Lung (tissue), 12 donors: ENCODE measurements around the gene AHCYL1. TPM values are rescaled to one million over a fixed set of nuclear protein-coding genes. Genes with fewer than 3 reads are reported as not detected.

Experiments
- ATAC-seq: fragments of 200-7000 bp; cut with Tn5 transposase; one replicate; pipeline ENCODE4 v1.9.1; 2020; ENCODE audit warnings: moderate number of reproducible peaks; ENCODE audit not compliant: insufficient read depth, low FRiP score
- DNase-seq, 3 donors: peaks; one replicate each; pipeline ENCODE4 v3.0.0-alpha.2; 2013 to 2017
- H3K27ac ChIP-seq, 2 donors: one replicate each; pipeline ENCODE4 v1.5.1; 2013; ENCODE audit warnings: mild to moderate bottlenecking in 2 of 2, moderate library complexity in 2 of 2, control low read depth in 1 of 2, inconsistent platforms in 1 of 2, low read depth in 1 of 2, low read length in 1 of 2
- H3K27me3 ChIP-seq, 3 donors: one replicate each; pipeline ENCODE4 v1.5.1; 2013; ENCODE audit warnings: low read length in 2 of 3; ENCODE audit not compliant: control insufficient read depth in 3 of 3, insufficient read depth in 3 of 3
- H3K36me3 ChIP-seq, 4 donors: one replicate each; pipeline ENCODE4 v1.5.1; 2013; ENCODE audit warnings: low read length in 4 of 4, mild to moderate bottlenecking in 1 of 4, moderate library complexity in 1 of 4; ENCODE audit not compliant: control insufficient read depth in 4 of 4, insufficient read depth in 4 of 4
- H3K4me1 ChIP-seq, 5 donors: one replicate each; pipeline ENCODE4 v1.5.1; 2013; ENCODE audit warnings: low read length in 5 of 5, mild to moderate bottlenecking in 2 of 5, moderate library complexity in 1 of 5; ENCODE audit not compliant: control insufficient read depth in 5 of 5, insufficient read depth in 5 of 5
- H3K4me3 ChIP-seq: one replicate; pipeline ENCODE4 v1.5.1; 2013; ENCODE audit warnings: mild to moderate bottlenecking, control low read depth, moderate library complexity
- H3K9ac ChIP-seq, 2 donors: one replicate each; pipeline ENCODE4 v1.5.1; 2013; ENCODE audit warnings: low read length in 2 of 2, control low read depth in 1 of 2; ENCODE audit not compliant: insufficient read depth in 1 of 2
- H3K9me3 ChIP-seq, 4 donors: one replicate each; pipeline ENCODE4 v1.5.1; 2013; ENCODE audit warnings: low read length in 3 of 4, mild to moderate bottlenecking in 1 of 4, moderate library complexity in 1 of 4; ENCODE audit not compliant: control insufficient read depth in 4 of 4, insufficient read depth in 3 of 4
- WGBS, 2 donors: extraction: QIAGEN DNeasy Blood & Tissue Kit; methylation state at CpG; one replicate each; pipeline ENCODE4 v1.1.7; 2013; 5-methylcytosine and 5-hydroxymethylcytosine counted together
- polyA plus RNA-seq, 2 donors: library from polyadenylated mRNA; stranded (reverse); fragments of 200-250 nt; gene quantifications; one replicate each; pipeline ENCODE4 v1.2.1, GENCODE V29; 2013
- total RNA-seq, 2 donors: library from RNA; depleted of rRNA in 1 of 2; stranded (reverse); fragments of >200 nt in 1 of 2; gene quantifications; one replicate each; pipeline ENCODE4 v1.2.1, GENCODE V29; 2014 to 2021
- TF ChIP-seq, protein P1 (sequence below): IDR thresholded peaks from 2 replicates; pipeline ENCODE4 v1.5.1; 2012; ENCODE audit warnings: mild to moderate bottlenecking; ENCODE audit errors: control extremely low read depth, extremely low read depth
- donor health status: control.
- donor health status: control.
- donor health status: Bipolar disorder and iron deficiency.
- donor health status: healthy.
- donor health status: DM: yes; HTN: yes; CAD: no.

Gene AHCYL1
- total and polyA plus RNA-seq, 4 donors = 44.4 to 77.7 (median 56.3) TPM

DNA sequence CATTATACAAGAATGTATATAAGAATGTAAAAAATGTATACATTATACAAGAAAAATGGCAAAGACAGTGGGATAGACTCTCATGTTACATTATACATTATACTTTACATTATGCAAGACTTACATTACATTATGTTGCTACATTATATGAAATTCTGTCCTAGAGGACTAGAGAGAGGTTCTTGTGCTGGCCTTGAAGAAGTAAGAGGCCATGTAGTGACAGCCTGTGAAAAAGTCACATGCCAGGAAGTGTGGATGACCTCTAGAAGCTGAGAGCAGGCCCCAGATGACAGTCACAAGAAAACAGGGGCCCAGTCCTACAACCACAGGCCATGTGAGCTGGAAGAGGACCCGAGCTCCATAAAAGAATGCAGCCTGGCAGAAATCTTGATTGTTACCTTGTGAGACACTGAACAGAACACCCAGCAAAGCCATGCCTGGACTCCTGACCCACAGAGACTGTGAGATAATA, 30.5 kb upstream of the AHCYL1 start:
- H3K36me3 ChIP-seq = no peaks in the 10 kb centered on the region
- TF ChIP-seq, protein P1, sequence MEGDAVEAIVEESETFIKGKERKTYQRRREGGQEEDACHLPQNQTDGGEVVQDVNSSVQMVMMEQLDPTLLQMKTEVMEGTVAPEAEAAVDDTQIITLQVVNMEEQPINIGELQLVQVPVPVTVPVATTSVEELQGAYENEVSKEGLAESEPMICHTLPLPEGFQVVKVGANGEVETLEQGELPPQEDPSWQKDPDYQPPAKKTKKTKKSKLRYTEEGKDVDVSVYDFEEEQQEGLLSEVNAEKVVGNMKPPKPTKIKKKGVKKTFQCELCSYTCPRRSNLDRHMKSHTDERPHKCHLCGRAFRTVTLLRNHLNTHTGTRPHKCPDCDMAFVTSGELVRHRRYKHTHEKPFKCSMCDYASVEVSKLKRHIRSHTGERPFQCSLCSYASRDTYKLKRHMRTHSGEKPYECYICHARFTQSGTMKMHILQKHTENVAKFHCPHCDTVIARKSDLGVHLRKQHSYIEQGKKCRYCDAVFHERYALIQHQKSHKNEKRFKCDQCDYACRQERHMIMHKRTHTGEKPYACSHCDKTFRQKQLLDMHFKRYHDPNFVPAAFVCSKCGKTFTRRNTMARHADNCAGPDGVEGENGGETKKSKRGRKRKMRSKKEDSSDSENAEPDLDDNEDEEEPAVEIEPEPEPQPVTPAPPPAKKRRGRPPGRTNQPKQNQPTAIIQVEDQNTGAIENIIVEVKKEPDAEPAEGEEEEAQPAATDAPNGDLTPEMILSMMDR = no peak
- H3K9ac ChIP-seq = no peak overlapping the region
- DNase-seq (no peak), ATAC-seq (no peak)
- no peak overlapping the region for H3K27ac ChIP-seq
- WGBS, 2 donors = 56 to 61% methylated on average over 1 of the region's 1 CpG
- H3K4me3 ChIP-seq = no peak overlapping the region
- peaks cover 0 to 2% (median 0%) of the 10 kb centered on the region in 5 donors for H3K4me1 ChIP-seq
- no peaks in the 10 kb centered on the region for H3K27me3 ChIP-seq
- no peaks in the 10 kb centered on the region for H3K9me3 ChIP-seq

DNA sequence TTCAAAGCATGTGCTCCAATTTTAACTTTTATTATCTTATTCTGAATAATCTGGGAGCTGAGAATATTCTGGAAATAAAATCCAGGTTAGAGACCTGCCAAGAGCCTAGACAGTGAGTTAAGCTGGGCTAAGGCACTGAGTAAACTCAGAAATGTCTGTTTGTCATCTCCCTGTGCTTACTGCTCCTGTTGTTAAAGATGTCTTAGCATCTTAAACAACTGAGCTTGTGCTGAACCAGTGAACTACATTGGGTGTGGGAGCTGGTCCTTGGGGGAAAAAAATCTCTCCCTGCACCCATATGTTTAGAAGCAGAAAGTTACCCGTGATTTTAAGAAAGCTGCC, 25.0 kb upstream of the AHCYL1 start:
- no peak for ATAC-seq
- Histone ChIP-seq H3K9me3 (no peaks in the 10 kb centered on the region), H3K4me1 (peaks cover 0 to 17% (median 2%) of the 10 kb centered on the region in 5 donors), H3K36me3 (no peaks in the 10 kb centered on the region), H3K27me3 (no peaks in the 10 kb centered on the region), H3K9ac (no peak overlapping the region), H3K27ac (peak overlapping the region in 1 of 2 donors; percentile 69), H3K4me3 (no peak overlapping the region)
- WGBS, 2 donors = 48 to 69% methylated on average over 1 of the region's 1 CpG
- DNase-seq = no peak
- TF ChIP-seq, protein P1 = no peak

GRCh38 chr1:109959974-109960744, 24.4 kb upstream of the AHCYL1 start:
- 58 to 83% methylated on average over 7 of the region's 7 CpGs for WGBS, 2 donors

More at GRCh38 chr1:109959974-109960744, 24.4 kb upstream of the AHCYL1 start:
- H3K36me3 ChIP-seq = no peaks in the 10 kb centered on the region
- no peaks in the 10 kb centered on the region for H3K9me3 ChIP-seq
- H3K4me3 ChIP-seq = no peak overlapping the region
- peak overlapping the region in 1 of 2 donors; percentile 69 for H3K27ac ChIP-seq
- DNase-seq = peak; percentile 26 to 46 (median 34)
- no peaks in the 10 kb centered on the region for H3K27me3 ChIP-seq
- TF ChIP-seq, protein P1 = no peak
- peak; percentile 58 for ATAC-seq
- H3K9ac ChIP-seq = no peak overlapping the region
- H3K4me1 ChIP-seq = peaks cover 0 to 17% (median 2%) of the 10 kb centered on the region in 5 donors
